OCI-LY1 (cell line): ENCODE measurements around the gene MINK1.

Experiments
- H2AFZ ChIP-seq: fragments of 200-600 bp; sonication (generic), shearing (Covaris generic); 2 replicates; pipeline ENCODE4 v1.6.0; 2014; ENCODE audit warnings: antibody characterized with exemption, mild to moderate bottlenecking, low read length
- H3F3A ChIP-seq: fragments of 200-600 bp; sonication (generic), shearing (Covaris generic); 2 replicates; pipeline ENCODE4 v1.6.0; 2014; ENCODE audit warnings: mild to moderate bottlenecking, antibody characterized with exemption, low read length, moderate library complexity; ENCODE audit not compliant: insufficient read depth
- H3K27ac ChIP-seq: fragments of 200-600 bp; sonication (generic); 2 replicates; pipeline ENCODE4 v1.5.1; 2014; ENCODE audit warnings: low read length, mixed run types, mild to moderate bottlenecking, low read depth; ENCODE audit not compliant: poor library complexity, severe bottlenecking
- H3K27me3 ChIP-seq: fragments of 200-600 bp; sonication (generic); 2 replicates; pipeline ENCODE4 v1.6.0; 2014; ENCODE audit warnings: antibody characterized with exemption, mild to moderate bottlenecking, low read length, moderate library complexity; ENCODE audit not compliant: insufficient read depth
- H3K36me3 ChIP-seq: fragments of 200-600 bp; sonication (generic); 2 replicates; pipeline ENCODE4 v1.6.1; 2014; ENCODE audit warnings: mild to moderate bottlenecking, antibody characterized with exemption, low read length, moderate library complexity, mixed read lengths; ENCODE audit not compliant: insufficient read depth
- H3K4me1 ChIP-seq: fragments of 200-600 bp; sonication (generic); 2 replicates; pipeline ENCODE4 v1.5.1; 2014; ENCODE audit warnings: mild to moderate bottlenecking, low read length, moderate library complexity; ENCODE audit not compliant: insufficient read depth, severe bottlenecking
- H3K4me2 ChIP-seq: fragments of 200-600 bp; sonication (generic), shearing (Covaris generic); 2 replicates; pipeline ENCODE4 v1.6.1; 2014; ENCODE audit warnings: low read length
- H3K4me3 ChIP-seq: fragments of 200-600 bp; sonication (generic); 2 replicates; pipeline ENCODE4 v1.5.1; 2014; ENCODE audit warnings: low read length, low read depth, mild to moderate bottlenecking, mixed read lengths; ENCODE audit not compliant: poor library complexity, severe bottlenecking
- H3K79me2 ChIP-seq: fragments of 200-600 bp; shearing (Covaris generic); 2 replicates; pipeline ENCODE4 v1.6.1; 2016; ENCODE audit warnings: mixed run types, low read length, mixed read lengths; ENCODE audit not compliant: insufficient read depth
- H3K9ac ChIP-seq: fragments of 200-600 bp; sonication (generic), shearing (Covaris generic); 2 replicates; pipeline ENCODE4 v1.6.1; 2014; ENCODE audit warnings: mild to moderate bottlenecking, low read length, mixed read lengths
- H3K9me2 ChIP-seq: fragments of 200-600 bp; sonication (generic), shearing (Covaris generic); 2 replicates; pipeline ENCODE4 v1.6.1; 2014; ENCODE audit warnings: low read depth, mild to moderate bottlenecking, low read length, mixed read lengths
- H3K9me3 ChIP-seq: fragments of 200-600 bp; shearing (Covaris generic); 2 replicates; pipeline ENCODE4 v1.6.1; 2014; ENCODE audit warnings: low read length, mixed read lengths
- H4K20me1 ChIP-seq: fragments of 200-600 bp; sonication (generic), shearing (Covaris generic); 2 replicates; pipeline ENCODE4 v1.6.0; 2016; ENCODE audit warnings: mild to moderate bottlenecking, low read length; ENCODE audit not compliant: insufficient read depth
- EZH2 ChIP-seq: fragments of 200-600 bp; sonication (generic), shearing (Covaris generic); IDR thresholded peaks from 2 replicates; pipeline ENCODE4 v1.8.0; 2017; ENCODE audit warnings: borderline replicate concordance, mixed run types, mild to moderate bottlenecking, antibody characterized with exemption, low read length, moderate library complexity, mixed read lengths
- TF ChIP-seq, protein P1 (sequence below): fragments of 200-600 bp; sonication (generic), shearing (Covaris generic); IDR thresholded peaks from 2 replicates; pipeline ENCODE4 v1.5.1; 2017; ENCODE audit warnings: mild to moderate bottlenecking, antibody characterized with exemption, low read length, moderate library complexity, mixed read lengths

Gene MINK1

DNA sequence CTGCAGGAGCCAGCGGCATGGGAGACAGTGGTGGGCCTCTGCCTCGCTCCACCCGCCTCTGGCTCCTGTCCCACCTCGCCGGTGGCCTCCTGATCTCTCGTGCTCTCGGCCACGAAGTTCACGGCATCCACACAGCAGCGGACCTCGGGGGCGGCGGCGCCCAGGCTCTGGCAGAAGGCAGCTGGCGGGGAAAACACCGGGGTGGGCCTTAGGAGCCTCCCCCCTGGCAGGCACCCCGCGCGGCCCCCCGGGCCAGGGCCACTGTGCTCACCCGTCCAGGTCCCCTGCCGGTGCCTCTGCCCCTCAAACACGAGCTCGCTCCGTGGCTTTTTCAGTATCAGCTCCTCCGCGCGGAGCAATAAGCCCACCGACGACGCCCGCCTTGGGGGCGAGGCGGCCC lies 65.8 kb downstream of the MINK1 start:
- Histone ChIP-seq H3K79me2 (no peaks in the 10 kb centered on the region), H3K36me3 (peaks cover 27% of the 10 kb centered on the region), H3K4me2 (peak overlapping the region; percentile 76), H3K9me3 (no peaks in the 10 kb centered on the region), H3K9me2 (no peaks in the 10 kb centered on the region), H3F3A (no peaks in the 10 kb centered on the region), H3K9ac (no peak overlapping the region), H3K27me3 (no peaks in the 10 kb centered on the region), H3K4me1 (peaks cover 35% of the 10 kb centered on the region), H3K4me3 (peak overlapping the region; percentile 46), H4K20me1 (no peaks in the 10 kb centered on the region), H3K27ac (no peak overlapping the region), H2AFZ (no peak overlapping the region)
- TF ChIP-seq, protein P1, sequence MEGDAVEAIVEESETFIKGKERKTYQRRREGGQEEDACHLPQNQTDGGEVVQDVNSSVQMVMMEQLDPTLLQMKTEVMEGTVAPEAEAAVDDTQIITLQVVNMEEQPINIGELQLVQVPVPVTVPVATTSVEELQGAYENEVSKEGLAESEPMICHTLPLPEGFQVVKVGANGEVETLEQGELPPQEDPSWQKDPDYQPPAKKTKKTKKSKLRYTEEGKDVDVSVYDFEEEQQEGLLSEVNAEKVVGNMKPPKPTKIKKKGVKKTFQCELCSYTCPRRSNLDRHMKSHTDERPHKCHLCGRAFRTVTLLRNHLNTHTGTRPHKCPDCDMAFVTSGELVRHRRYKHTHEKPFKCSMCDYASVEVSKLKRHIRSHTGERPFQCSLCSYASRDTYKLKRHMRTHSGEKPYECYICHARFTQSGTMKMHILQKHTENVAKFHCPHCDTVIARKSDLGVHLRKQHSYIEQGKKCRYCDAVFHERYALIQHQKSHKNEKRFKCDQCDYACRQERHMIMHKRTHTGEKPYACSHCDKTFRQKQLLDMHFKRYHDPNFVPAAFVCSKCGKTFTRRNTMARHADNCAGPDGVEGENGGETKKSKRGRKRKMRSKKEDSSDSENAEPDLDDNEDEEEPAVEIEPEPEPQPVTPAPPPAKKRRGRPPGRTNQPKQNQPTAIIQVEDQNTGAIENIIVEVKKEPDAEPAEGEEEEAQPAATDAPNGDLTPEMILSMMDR, result no peak
- TF ChIP-seq EZH2, result no peak

DNA sequence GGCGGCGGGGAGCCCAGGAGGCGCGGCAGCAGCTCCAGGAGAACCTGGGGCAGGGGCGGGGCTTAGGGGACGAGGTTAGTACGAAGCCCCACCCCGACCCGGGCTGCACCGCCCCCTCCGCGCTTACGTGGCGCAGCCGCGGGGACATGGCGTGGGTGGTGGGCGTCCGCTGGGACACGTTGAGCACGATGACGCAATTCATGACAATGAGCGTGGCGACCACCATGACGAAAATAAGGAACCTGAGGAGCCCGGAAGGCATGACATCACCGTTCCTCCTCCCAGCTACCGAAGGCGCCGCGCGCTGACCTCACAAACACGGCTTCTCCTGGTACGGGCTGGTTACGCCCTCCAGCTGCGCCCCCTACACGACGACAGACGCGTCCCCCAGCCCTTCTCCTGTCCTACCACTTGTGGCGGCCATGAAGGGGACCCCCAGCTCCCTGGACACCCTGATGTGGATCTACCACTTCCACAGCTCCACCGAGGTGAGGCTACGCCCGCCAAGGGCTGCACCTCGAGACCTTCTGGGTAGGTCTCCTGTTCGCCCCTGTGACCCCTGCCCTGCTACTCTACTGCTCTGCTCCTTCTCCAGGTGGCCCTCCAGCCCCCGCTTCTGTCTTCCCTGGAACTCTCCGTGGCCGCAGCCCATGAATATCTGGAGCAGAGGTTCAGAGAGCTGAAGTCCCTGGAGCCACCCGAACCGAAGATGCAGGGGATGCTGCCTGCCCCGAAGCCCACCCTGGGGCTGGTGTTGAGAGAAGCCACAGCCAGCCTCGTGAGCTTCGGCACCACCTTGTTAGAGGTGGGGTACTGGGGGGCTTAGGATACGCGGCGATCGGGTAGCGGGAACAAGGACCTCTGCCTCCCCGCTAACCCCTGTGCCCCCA lies 66.4 kb downstream of the MINK1 start, which contains the start of gene C17orf107:
Gene C17orf107, plus strand, starts transcription at position 196 of the 890 bp plus-strand sequence. Its CDS starts 227 bp downstream, at position 423.
- Histone ChIP-seq H3K36me3 (peaks cover 21% of the 10 kb centered on the region), H3K9me3 (no peaks in the 10 kb centered on the region), H3K9ac (no peak within 1 kb of the TSS; the same call in 1 of the 2 replicates), H4K20me1 (no peaks in the 10 kb centered on the region), H3K9me2 (no peaks in the 10 kb centered on the region), H3K4me1 (peaks cover 35% of the 10 kb centered on the region), H3K4me3 (peak within 1 kb of the TSS; percentile 58), H3F3A (no peaks in the 10 kb centered on the region), H3K4me2 (peak within 1 kb of the TSS; percentile 76), H3K27me3 (no peaks in the 10 kb centered on the region), H3K79me2 (no peaks in the 10 kb centered on the region), H2AFZ (no peak within 1 kb of the TSS), H3K27ac (no peak within 1 kb of the TSS)
- TF ChIP-seq EZH2, result no peak
- TF ChIP-seq, protein P1, result no peak

DNA sequence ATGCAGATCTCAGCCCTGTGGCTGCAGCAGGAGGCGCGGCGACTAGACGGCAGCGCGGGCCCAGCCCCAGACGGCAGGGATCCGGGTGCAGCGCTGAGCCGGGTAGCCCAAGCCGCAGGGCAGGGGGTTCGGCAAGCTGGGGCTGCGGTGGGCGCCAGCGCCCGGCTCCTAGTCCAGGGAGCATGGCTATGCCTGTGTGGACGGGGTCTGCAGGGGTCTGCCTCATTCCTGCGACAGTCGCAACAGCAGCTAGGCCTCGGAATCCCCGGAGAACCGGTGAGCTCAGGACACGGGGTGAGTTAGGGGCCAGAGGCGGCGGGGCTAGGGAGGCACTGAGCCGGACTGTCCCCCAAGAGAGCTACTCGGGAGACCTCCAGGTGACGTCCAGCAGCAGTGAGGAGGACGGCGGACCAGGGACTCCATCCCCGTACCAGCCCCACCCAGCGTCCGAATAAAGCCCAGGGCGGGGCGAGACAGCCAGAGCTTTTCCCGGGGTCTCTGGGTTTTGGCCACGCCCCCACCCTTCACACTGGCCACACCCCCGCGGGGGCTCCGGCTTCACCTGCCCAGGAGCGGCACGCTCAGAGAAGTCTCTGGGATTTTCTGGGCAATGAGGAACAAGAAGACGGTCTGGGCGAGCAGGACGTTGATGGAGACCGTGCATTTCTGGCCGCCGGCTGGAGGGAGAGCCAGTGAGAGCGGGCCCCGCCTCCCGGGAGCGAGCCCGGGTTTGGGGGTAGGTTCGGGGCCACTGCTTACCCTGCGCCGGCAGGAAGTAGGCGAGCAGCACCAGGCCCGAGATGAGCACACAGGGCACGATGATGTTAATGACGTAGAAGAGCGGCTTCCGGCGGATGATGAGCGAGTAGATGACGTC lies 67.3 kb downstream of the MINK1 start:
- Histone ChIP-seq H3K4me3 (peak overlapping the region; percentile 58), H3K27me3 (no peaks in the 10 kb centered on the region), H3K79me2 (no peaks in the 10 kb centered on the region), H3K9me2 (no peaks in the 10 kb centered on the region), H3K36me3 (peaks cover 14% of the 10 kb centered on the region), H3K9me3 (no peaks in the 10 kb centered on the region), H4K20me1 (no peaks in the 10 kb centered on the region), H3K27ac (no peak overlapping the region), H2AFZ (no peak overlapping the region; the same call in 1 of the 2 replicates), H3K4me1 (peaks cover 35% of the 10 kb centered on the region), H3K4me2 (peak overlapping the region; percentile 76), H3K9ac (peak overlapping the region; percentile 35; the same call in 1 of the 2 replicates), H3F3A (no peaks in the 10 kb centered on the region)
- no peak for TF ChIP-seq EZH2
- TF ChIP-seq, protein P1, result no peak
